Endothelial cell of umbilical vein (primary cell): ENCODE measurements around the gene WNT4. TPM values are rescaled to one million over a fixed set of nuclear protein-coding genes. Genes with fewer than 3 reads are reported as not detected.
A peak's percentile ranks its signal among the peaks of the same experiment; 100 is the strongest.

Source experiments
- BruUV-seq: library from RNA; stranded (reverse); fragments of 400-500 nt; replicated peaks from 2 replicates; lab custom pipeline; 2021; lab: Mats Ljungman, UMichigan
- CTCF ChIA-PET: fragments of 300-600, 350-600 bp; sonication (Branson Sonifier 250); formaldehyde crosslinking; loops from one replicate; lab custom pipeline; 2021; ENCODE audit warnings: antibody characterized with exemption, inconsistent platforms; lab: Charles Lee
- POLR2A ChIA-PET: fragments of 300-600, 350-600 bp; sonication (Branson Sonifier 250); formaldehyde crosslinking; loops from one replicate; lab custom pipeline; 2021; ENCODE audit warnings: antibody characterized with exemption, inconsistent platforms; lab: Charles Lee
- DNase-seq: peaks from one replicate; pipeline ENCODE4 v3.0.0-alpha.2; 2011; ENCODE audit warnings: low read depth, low spot score
- FAIRE-seq: peaks from 2 replicates; lab custom pipeline; 2011; peaks lifted over from hg19 to GRCh38; lab: Jason Lieb, UNC
- H2AFZ ChIP-seq: 2 replicates; pipeline ENCODE4 v1.6.0; 2012; ENCODE audit warnings: low read depth, low read length, control low read depth, inconsistent platforms
- H3K27ac ChIP-seq: 2 replicates; pipeline ENCODE4 v1.5.1; 2011; ENCODE audit warnings: low read depth, mild to moderate bottlenecking, control low read depth, low read length, moderate library complexity; ENCODE audit not compliant: insufficient read depth
- H3K27me3 ChIP-seq, 2 experiments: 2 replicates each; pipeline versions ENCODE4 v1.6.0 to v1.6.1; 2011; ENCODE audit warnings: low read length in 2 of 2, mixed read lengths in 1 of 2; ENCODE audit not compliant: control insufficient read depth in 2 of 2, insufficient read depth in 2 of 2
- H3K36me3 ChIP-seq, 2 experiments: 2 replicates in 1 of 2; 3 replicates in 1 of 2; pipeline ENCODE4 v1.5.1; 2011; ENCODE audit warnings: low read length in 2 of 2, mild to moderate bottlenecking in 1 of 2, moderate library complexity in 1 of 2; ENCODE audit not compliant: control insufficient read depth in 2 of 2, insufficient read depth in 2 of 2; ENCODE audit errors: extremely low read depth in 1 of 2
- H3K4me1 ChIP-seq: 3 replicates; pipeline ENCODE4 v1.5.1; 2011; ENCODE audit warnings: mild to moderate bottlenecking, low read length; ENCODE audit not compliant: control insufficient read depth, insufficient read depth; ENCODE audit errors: extremely low read depth
- H3K4me2 ChIP-seq: 2 replicates; pipeline ENCODE4 v1.6.1; 2011; ENCODE audit warnings: low read length, control low read depth, mixed read lengths; ENCODE audit not compliant: insufficient read depth
- H3K4me3 ChIP-seq, 3 experiments: fragments of 200-600 bp in 1 of 3; sonication (generic), shearing (Covaris generic) in 1 of 3; replicated peaks in 1 of 3; 2 replicates each; pipeline ENCODE4 v1.5.1; 2011 to 2016; ENCODE audit warnings: control low read depth in 3 of 3, low read length in 3 of 3, mild to moderate bottlenecking in 2 of 3, inconsistent platforms in 1 of 3, low read depth in 1 of 3, moderate library complexity in 1 of 3; ENCODE audit not compliant: insufficient read depth in 1 of 3
- H3K79me2 ChIP-seq: 2 replicates; pipeline ENCODE4 v1.6.0; 2012; ENCODE audit warnings: low read length, inconsistent platforms; ENCODE audit not compliant: control insufficient read depth, insufficient read depth
- H3K9ac ChIP-seq: replicated peaks from 2 replicates; pipeline ENCODE3; 2011; ENCODE audit warnings: low read length, control low read depth; ENCODE audit not compliant: insufficient read depth; ENCODE audit errors: extremely low read depth
- H3K9me1 ChIP-seq: replicated peaks from 3 replicates; pipeline ENCODE4 v1.6.0; 2011; ENCODE audit warnings: mild to moderate bottlenecking, low read length; ENCODE audit not compliant: control insufficient read depth, insufficient read depth; ENCODE audit errors: extremely low read depth
- H3K9me3 ChIP-seq: replicated peaks from 2 replicates; pipeline ENCODE4 v1.5.1; 2012; ENCODE audit warnings: low read length, inconsistent platforms; ENCODE audit not compliant: control insufficient read depth, insufficient read depth
- H4K20me1 ChIP-seq: replicated peaks from 2 replicates; pipeline ENCODE3; 2011; ENCODE audit warnings: mild to moderate bottlenecking, low read length; ENCODE audit not compliant: control insufficient read depth, insufficient read depth; ENCODE audit errors: extremely low read depth
- JUN ChIP-seq: IDR thresholded peaks from 2 replicates; pipeline ENCODE4 v1.6.1; 2011; ENCODE audit warnings: borderline replicate concordance, low read depth; ENCODE audit not compliant: insufficient read length, insufficient read depth
- POLR2A ChIP-seq: IDR thresholded peaks from 2 replicates; pipeline ENCODE4 v1.6.1; 2012; ENCODE audit warnings: low read depth, mild to moderate bottlenecking, control low read depth, low read length
- POLR2AphosphoS5 ChIP-seq: IDR thresholded peaks from 2 replicates; pipeline ENCODE4 v1.6.1; 2012; ENCODE audit warnings: low read depth, mild to moderate bottlenecking, control low read depth, low read length, moderate library complexity; ENCODE audit not compliant: insufficient read depth
- dilution Hi-C: fragments of 300-500 bp; cut with MboI; formaldehyde crosslinking; loops from one replicate; pipeline ENCODE4 v1.15.0; 2019; ENCODE audit warnings: low sequenced_read_pairs; ENCODE audit not compliant: extremely low pct_ligation_motif_present
- intact Hi-C: fragments of 100-400 bp; cut with micrococcal nuclease; formaldehyde crosslinking; loops from one replicate; pipeline ENCODE4 v1.10.0; 2022
- polyA plus RNA-seq, 4 experiments: library from polyadenylated mRNA; depleted of rRNA in 3 of 4; stranded (reverse) in 3 of 4; unstranded in 1 of 4; fragments of >200 nt; gene quantifications; 2 replicates each; pipeline versions ENCODE4 v1.2.1 to v1.2.3, GENCODE V29; 2011 to 2012; ENCODE audit warnings: missing spikeins in 1 of 4
- total RNA-seq: library from RNA; stranded (reverse); gene quantifications from 2 replicates; pipeline ENCODE4 v1.2.3, GENCODE V29; 2021
- TF ChIP-seq, protein P1 (sequence below), 2 donors: IDR thresholded peaks; 1 replicate in 1 of 2; 2 replicates in 1 of 2; pipeline ENCODE4 v1.5.1; 2011; ENCODE audit warnings: low read length in 2 of 2, mild to moderate bottlenecking in 2 of 2, moderate library complexity in 2 of 2, control low read depth in 1 of 2, inconsistent platforms in 1 of 2, low read depth in 1 of 2; ENCODE audit not compliant: insufficient read depth in 1 of 2; ENCODE audit errors: extremely low read depth in 1 of 2

Gene WNT4
- total and polyA plus RNA-seq, 2 donors (not counting 3 experiments of a cell fraction or from before 2014, with no cell fraction given) = 0.06 TPM; not detected in 1

GRCh38 chr1:22142315-22143064 lies 407 bp downstream of the WNT4 start:
- BruUV-seq = no TSS peak
- no peak overlapping the region for H3K27ac ChIP-seq
- H3K4me2 ChIP-seq = peak overlapping the region; percentile 38
- no peaks in the 10 kb centered on the region for H3K79me2 ChIP-seq
- peak; percentile 44 for DNase-seq
- ChIA-PET POLR2A (no interaction called here), CTCF (interaction anchor here (0.7 to 6.3 kb wide), 9 partner anchors 10 to 274 kb away, joined by 3 to 54 read pairs (median 4); no protein-coding TSS in a partner anchor)
- H3K27me3 ChIP-seq = peaks cover 28 to 37% of the 10 kb centered on the region in 2 experiments
- FAIRE-seq = peak; percentile 69
- H3K9me3 ChIP-seq = no peaks in the 10 kb centered on the region
- intact Hi-C loops (no loop called here), dilution Hi-C loops (no loop called here)
- no peak overlapping the region for H3K9ac ChIP-seq
- no peak overlapping the region for H2AFZ ChIP-seq
- peaks cover 4% of the 10 kb centered on the region for H3K4me1 ChIP-seq
- H3K36me3 ChIP-seq = no peaks in the 10 kb centered on the region
- peak overlapping the region in 1 of 3 experiments; percentile 3 for H3K4me3 ChIP-seq
- H4K20me1 ChIP-seq = no peaks in the 10 kb centered on the region
- TF ChIP-seq JUN (no peak), POLR2AphosphoS5 (no peak), POLR2A (no peak)
- TF ChIP-seq, protein P1, sequence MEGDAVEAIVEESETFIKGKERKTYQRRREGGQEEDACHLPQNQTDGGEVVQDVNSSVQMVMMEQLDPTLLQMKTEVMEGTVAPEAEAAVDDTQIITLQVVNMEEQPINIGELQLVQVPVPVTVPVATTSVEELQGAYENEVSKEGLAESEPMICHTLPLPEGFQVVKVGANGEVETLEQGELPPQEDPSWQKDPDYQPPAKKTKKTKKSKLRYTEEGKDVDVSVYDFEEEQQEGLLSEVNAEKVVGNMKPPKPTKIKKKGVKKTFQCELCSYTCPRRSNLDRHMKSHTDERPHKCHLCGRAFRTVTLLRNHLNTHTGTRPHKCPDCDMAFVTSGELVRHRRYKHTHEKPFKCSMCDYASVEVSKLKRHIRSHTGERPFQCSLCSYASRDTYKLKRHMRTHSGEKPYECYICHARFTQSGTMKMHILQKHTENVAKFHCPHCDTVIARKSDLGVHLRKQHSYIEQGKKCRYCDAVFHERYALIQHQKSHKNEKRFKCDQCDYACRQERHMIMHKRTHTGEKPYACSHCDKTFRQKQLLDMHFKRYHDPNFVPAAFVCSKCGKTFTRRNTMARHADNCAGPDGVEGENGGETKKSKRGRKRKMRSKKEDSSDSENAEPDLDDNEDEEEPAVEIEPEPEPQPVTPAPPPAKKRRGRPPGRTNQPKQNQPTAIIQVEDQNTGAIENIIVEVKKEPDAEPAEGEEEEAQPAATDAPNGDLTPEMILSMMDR (IDR thresholded peaks at IDR 0.05; ENCODE audit: extremely low read depth in 1 of 2, insufficient read depth in 1 of 2, low read depth in 1 of 2, low read length in 2 of 2) = no peak
- no peaks in the 10 kb centered on the region for H3K9me1 ChIP-seq
